Upper lobe of left lung (tissue), 6 donors: Measurements from ENCODE around the gene L3HYPDH. TPM values are rescaled to one million over a fixed set of nuclear protein-coding genes. Genes with fewer than 3 reads are reported as not detected.

Experiments
- ATAC-seq, 2 donors: fragments of 200-7000 bp; cut with Tn5 transposase; one replicate each; pipeline ENCODE4 v1.9.1; 2022; ENCODE audit warnings: mild to moderate bottlenecking in 2 of 2, moderate library complexity in 2 of 2; ENCODE audit not compliant: low FRiP score in 2 of 2
- DNase-seq, 2 donors: peaks; one replicate each; pipeline ENCODE4 v3.0.0-alpha.2; 2019 to 2020
- H3K27ac ChIP-seq, 4 donors: fragments of 200-600 bp; sonication (generic); one replicate each; pipeline ENCODE4 v1.5.1; 2016 to 2019
- H3K27me3 ChIP-seq, 4 donors: fragments of 200-600 bp; sonication (generic); one replicate each; pipeline ENCODE4 v1.5.1; 2017 to 2019
- H3K36me3 ChIP-seq, 4 donors: fragments of 200-600 bp; sonication (generic); one replicate each; pipeline ENCODE4 v1.5.1; 2016 to 2019
- H3K4me1 ChIP-seq, 4 donors: fragments of 200-600 bp; sonication (generic); one replicate each; pipeline ENCODE4 v1.5.1; 2018 to 2019
- H3K4me3 ChIP-seq, 4 donors: fragments of 200-600 bp; sonication (generic); one replicate each; pipeline ENCODE4 v1.5.1; 2017 to 2019; ENCODE audit warnings: mild to moderate bottlenecking in 2 of 4, moderate library complexity in 1 of 4
- H3K9me3 ChIP-seq, 4 donors: fragments of 200-600 bp; sonication (generic); one replicate each; pipeline ENCODE4 v1.5.1; 2018 to 2019
- CTCF ChIP-seq, 6 experiments: fragments of 450-650 bp in 4 of 6; fragments of 200-600 bp in 2 of 6; sonication (generic) in 2 of 6; IDR thresholded peaks; one replicate each; pipeline ENCODE4 v1.5.1; 2016 to 2019; ENCODE audit warnings: antibody characterized with exemption in 6 of 6
- EP300 ChIP-seq, 4 donors: sonication (generic); formaldehyde crosslinking; IDR thresholded peaks; one replicate each; pipeline ENCODE4 v1.5.1; 2017; ENCODE audit warnings: antibody characterized with exemption in 4 of 4, control low read depth in 2 of 4
- POLR2A ChIP-seq, 4 donors: fragments of 450-650 bp; IDR thresholded peaks; one replicate each; pipeline ENCODE4 v1.5.1; 2016 to 2017; ENCODE audit warnings: antibody characterized with exemption in 4 of 4, mild to moderate bottlenecking in 2 of 4
- POLR2AphosphoS5 ChIP-seq, 2 donors: sonication (generic); formaldehyde crosslinking; IDR thresholded peaks; one replicate each; pipeline ENCODE4 v1.5.1; 2017; ENCODE audit warnings: antibody characterized with exemption in 2 of 2
- WGBS, 2 donors: methylation state at CpG; one replicate each; pipeline ENCODE4 v1.1.5; 2017 to 2018; 5-methylcytosine and 5-hydroxymethylcytosine counted together
- total RNA-seq, 6 donors: library from RNA; depleted of rRNA in 4 of 6; stranded (reverse); fragments of >200 nt in 4 of 6; gene quantifications; one replicate each; pipeline versions ENCODE4 v1.1.0 to v1.2.1, GENCODE V29; 2016 to 2021
- donor health status: DM: no; HTN: no; CAD: no; lungs with moderate emphysema.
- donor health status: DM: no; HTN: yes; CAD: no; lungs with severe emphysema.

The L3HYPDH gene
- total RNA-seq, 6 donors from 2014 or later: 16.7 to 53.4 (median 38.9) TPM

GRCh38 chr14:59481871-59482540, 2.2 kb downstream of the L3HYPDH start:
- Histone ChIP-seq H3K9me3 (no peaks in the 10 kb centered on the region), H3K27me3 (no peaks in the 10 kb centered on the region), H3K4me1 (peaks cover 31 to 42% (median 37%) of the 10 kb centered on the region in 4 donors), H3K27ac (peak overlapping the region in 3 of 4 donors; percentile 36 to 95 (median 94)), H3K36me3 (peaks cover 0 to 14% (median 0%) of the 10 kb centered on the region in 4 donors), H3K4me3 (peak overlapping the region in 1 of 4 donors; percentile 91)
- no peak for ATAC-seq
- DNase-seq: no peak
- WGBS, 2 donors: 50 to 72% methylated on average over 2 of the region's 2 CpGs
- TF ChIP-seq EP300 (IDR thresholded peaks at IDR 0.05): peak in 1 of 4 donors; percentile 12
- no peak for TF ChIP-seq POLR2A (IDR thresholded peaks at IDR 0.05)

GRCh38 chr14:59481407-59481806, 2.8 kb downstream of the L3HYPDH start:
- Histone ChIP-seq H3K4me1 (peaks cover 31 to 36% (median 35%) of the 10 kb centered on the region in 4 donors), H3K4me3 (no peak overlapping the region), H3K27me3 (no peaks in the 10 kb centered on the region), H3K27ac (no peak overlapping the region), H3K9me3 (no peaks in the 10 kb centered on the region), H3K36me3 (peaks cover 0 to 14% (median 1%) of the 10 kb centered on the region in 4 donors)
- DNase-seq (no peak), ATAC-seq (no peak)
- TF ChIP-seq CTCF (IDR thresholded peaks at IDR 0.05) (no peak), EP300 (IDR thresholded peaks at IDR 0.05) (no peak), POLR2A (IDR thresholded peaks at IDR 0.05) (no peak), POLR2AphosphoS5 (IDR thresholded peaks at IDR 0.05) (no peak)
- 92 to 95% methylated on average over 2 of the region's 2 CpGs for WGBS, 2 donors

- Histone ChIP-seq H3K36me3 (peaks cover 0 to 27% (median 5%) of the 10 kb centered on the region in 4 donors), H3K27me3 (no peaks in the 10 kb centered on the region), H3K4me1 (peaks cover 19 to 26% (median 23%) of the 10 kb centered on the region in 4 donors), H3K4me3 (no peak overlapping the region), H3K27ac (no peak overlapping the region), H3K9me3 (no peaks in the 10 kb centered on the region)
- ATAC-seq: no peak
- no peak for DNase-seq
- WGBS, 2 donors: 44 to 54% methylated on average over 1 of the region's 1 CpG
- TF ChIP-seq CTCF (IDR thresholded peaks at IDR 0.05): no peak
- TF ChIP-seq EP300 (IDR thresholded peaks at IDR 0.05): no peak
- no peak for TF ChIP-seq POLR2A (IDR thresholded peaks at IDR 0.05)
- no peak for TF ChIP-seq POLR2AphosphoS5 (IDR thresholded peaks at IDR 0.05)
Observed at GRCh38 chr14:59480166-59480565, 4.0 kb downstream of the L3HYPDH start.

GRCh38 chr14:59478540-59478939, 5.7 kb downstream of the L3HYPDH start:
- no peak for TF ChIP-seq EP300 (IDR thresholded peaks at IDR 0.05)
- no peak for TF ChIP-seq POLR2AphosphoS5 (IDR thresholded peaks at IDR 0.05)
- no peak for TF ChIP-seq CTCF (IDR thresholded peaks at IDR 0.05)
- TF ChIP-seq POLR2A (IDR thresholded peaks at IDR 0.05): no peak
- H3K27ac ChIP-seq: no peak overlapping the region
- H3K27me3 ChIP-seq: no peaks in the 10 kb centered on the region
- DNase-seq: no peak
- no peaks in the 10 kb centered on the region for H3K9me3 ChIP-seq
- no peak overlapping the region for H3K4me3 ChIP-seq
- no peak for ATAC-seq
- H3K36me3 ChIP-seq: peaks cover 0 to 41% (median 10%) of the 10 kb centered on the region in 4 donors
- peaks cover 18 to 25% (median 19%) of the 10 kb centered on the region in 4 donors for H3K4me1 ChIP-seq
- 94% methylated on average over 3 of the region's 3 CpGs for WGBS, 2 donors

- H3K27ac ChIP-seq: no peak overlapping the region
- no peaks in the 10 kb centered on the region for H3K27me3 ChIP-seq
- peaks cover 0 to 59% (median 11%) of the 10 kb centered on the region in 4 donors for H3K36me3 ChIP-seq
- H3K9me3 ChIP-seq: no peaks in the 10 kb centered on the region
- H3K4me1 ChIP-seq: peaks cover 0 to under 1% (median 0%) of the 10 kb centered on the region in 4 donors
- WGBS, 2 donors: 70 to 71% methylated on average over 1 of the region's 1 CpG
- ATAC-seq (no peak), DNase-seq (no peak)
- H3K4me3 ChIP-seq: no peak overlapping the region
- no peak for TF ChIP-seq CTCF (IDR thresholded peaks at IDR 0.05)
- TF ChIP-seq POLR2A (IDR thresholded peaks at IDR 0.05): no peak
- no peak for TF ChIP-seq POLR2AphosphoS5 (IDR thresholded peaks at IDR 0.05)
- no peak for TF ChIP-seq EP300 (IDR thresholded peaks at IDR 0.05)
Observed at GRCh38 chr14:59475709-59476108, 8.5 kb downstream of the L3HYPDH start.
